K562 (cell line): ENCODE results near the gene ASIC1. TPM values are rescaled to one million over a fixed set of nuclear protein-coding genes. Genes with fewer than 3 reads are reported as not detected.

ENCODE experiments used
- BRF1 ChIP-seq: IDR thresholded peaks from 3 replicates; pipeline ENCODE4 v1.6.1; 2011; ENCODE audit warnings: borderline replicate concordance, mild to moderate bottlenecking; ENCODE audit not compliant: insufficient read length; ENCODE audit errors: extremely low read depth
- EWSR1 ChIP-seq: fragments of 450-650 bp; IDR thresholded peaks from 2 replicates; pipeline ENCODE4 v1.6.1; 2018; ENCODE audit warnings: borderline replicate concordance, mild to moderate bottlenecking, low read depth, moderate library complexity; ENCODE audit not compliant: partially characterized antibody
- HDGF ChIP-seq: fragments of 450-650 bp; IDR thresholded peaks from 2 replicates; pipeline ENCODE4 v1.6.1; 2016
- HOXB6 ChIP-seq: fragments of 250-450 bp; sonication (Bioruptor Pico); IDR thresholded peaks from 2 replicates; pipeline ENCODE4 v1.5.1; 2022; ENCODE audit warnings: mild to moderate bottlenecking, borderline replicate concordance
- KDM4B ChIP-seq, 2 experiments: fragments of 450-650 bp in 1 of 2; sonication (generic) in 1 of 2; IDR thresholded peaks; 2 replicates each; pipeline ENCODE4 v1.6.1; 2016 to 2017; ENCODE audit warnings: borderline replicate concordance in 2 of 2, antibody characterized with exemption in 1 of 2, low read depth in 1 of 2, mild to moderate bottlenecking in 1 of 2
- KLF10 ChIP-seq: fragments of 250-450 bp; sonication (Bioruptor Pico); IDR thresholded peaks from 2 replicates; pipeline ENCODE4 v1.6.1; 2021; ENCODE audit warnings: matching md5 sums
- KLF13 ChIP-seq: fragments of 450-650 bp; IDR thresholded peaks from 2 replicates; pipeline ENCODE4 v1.6.1; 2016; ENCODE audit warnings: missing genetic modification characterization, low read depth, mild to moderate bottlenecking, missing compliant biosample characterization, moderate library complexity, borderline replicate concordance
- KLF6 ChIP-seq: fragments of 250-450 bp; sonication (Bioruptor Pico); IDR thresholded peaks from 2 replicates; pipeline ENCODE4 v1.4.0; 2020; ENCODE audit warnings: mild to moderate bottlenecking, moderate library complexity, borderline replicate concordance
- NFIC ChIP-seq: fragments of 450-650 bp; IDR thresholded peaks from 2 replicates; pipeline ENCODE4 v1.6.1; 2017; ENCODE audit warnings: mild to moderate bottlenecking, inconsistent platforms
- PCBP2 ChIP-seq: fragments of 200-400 bp; formaldehyde crosslinking; IDR thresholded peaks from 2 replicates; pipeline ENCODE4 v1.6.1; 2018; ENCODE audit warnings: low read length, low read depth, mild to moderate bottlenecking, moderate library complexity; ENCODE audit not compliant: poor library complexity, severe bottlenecking
- RBFOX2 ChIP-seq: fragments of 200-400 bp; formaldehyde crosslinking; IDR thresholded peaks from 2 replicates; pipeline ENCODE4 v1.6.1; 2017; ENCODE audit warnings: low read depth, mild to moderate bottlenecking, low read length, moderate library complexity
- SAFB ChIP-seq: fragments of 200-400 bp; formaldehyde crosslinking; IDR thresholded peaks from 2 replicates; pipeline ENCODE4 v1.6.1; 2017; ENCODE audit warnings: low read depth, low read length, borderline replicate concordance
- SAP30 ChIP-seq: fragments of 200-600 bp; sonication (generic); IDR thresholded peaks from 2 replicates; pipeline ENCODE4 v1.6.1; 2012; ENCODE audit warnings: borderline replicate concordance, low read depth, mild to moderate bottlenecking, moderate library complexity, low read length, control low read depth, inconsistent platforms; ENCODE audit not compliant: insufficient read depth, poor library complexity, severe bottlenecking
- SMAD2 ChIP-seq: fragments of 150-350 bp; IDR thresholded peaks from 2 replicates; pipeline ENCODE4 v1.6.1; 2014; ENCODE audit warnings: low read depth, mild to moderate bottlenecking, low read length
- TAF9B ChIP-seq: fragments of 450-650 bp; IDR thresholded peaks from 2 replicates; pipeline ENCODE4 v1.6.1; 2018; ENCODE audit warnings: mild to moderate bottlenecking; ENCODE audit not compliant: partially characterized antibody
- THRAP3 ChIP-seq: fragments of 450-650 bp; IDR thresholded peaks from 2 replicates; pipeline ENCODE4 v1.6.1; 2016; ENCODE audit warnings: mild to moderate bottlenecking, inconsistent platforms, borderline replicate concordance
- ZBED1 ChIP-seq: IDR thresholded peaks from 2 replicates; pipeline ENCODE4 v1.6.1; 2014
- ZNF224 ChIP-seq: sonication (generic); formaldehyde crosslinking; IDR thresholded peaks from 2 replicates; pipeline ENCODE4 v1.8.0; 2022; ENCODE audit warnings: mild to moderate bottlenecking, missing genetic modification reagents
- ZNF408 ChIP-seq: fragments of 250-450 bp; sonication (Bioruptor Pico); IDR thresholded peaks from 2 replicates; pipeline ENCODE4 v1.4.0; 2020; ENCODE audit warnings: low read depth, mild to moderate bottlenecking, moderate library complexity
- polyA plus RNA-seq, 8 experiments: library from polyadenylated mRNA; depleted of rRNA in 4 of 8; stranded (reverse) in 5 of 8; unstranded in 3 of 8; fragments of >200 nt; fragmentation: Nextera tagmentation in 2 of 8; fragmentation: Illumina TruSeq in 1 of 8; extraction: Ambion mirVana in 2 of 8; extraction: Trizol in 1 of 8; gene quantifications; 2 replicates each; pipeline versions ENCODE4 v1.2.1 to v1.2.3, GENCODE V29; 2011 to 2014; ENCODE audit warnings: inconsistent platforms in 1 of 8, missing spikeins in 1 of 8
- total RNA-seq, 7 experiments: library from RNA; depleted of rRNA in 6 of 7; stranded (reverse); fragments of >200 nt in 6 of 7; fragmentation: Illumina TruSeq in 2 of 7; extraction: Trizol in 2 of 7; gene quantifications; 2 replicates each; pipeline versions ENCODE4 v1.2.1 to v1.2.3, GENCODE V29; 2011 to 2021; ENCODE audit warnings: low replicate concordance in 1 of 7
- TF ChIP-seq, protein P1 (sequence below): fragments of 250-450 bp; sonication (Bioruptor Pico); IDR thresholded peaks from 2 replicates; pipeline ENCODE4 v1.4.0; 2020; ENCODE audit warnings: mild to moderate bottlenecking, moderate library complexity
- TF ChIP-seq, protein P2 (sequence below), 2 experiments: fragments of 200-800 bp in 1 of 2; sonication (Bioruptor generic) in 1 of 2; sonication (generic) in 1 of 2; formaldehyde crosslinking in 1 of 2; IDR thresholded peaks in 1 of 2; conservative IDR thresholded peaks in 1 of 2; 2 replicates each; pipeline versions ENCODE4 v1.5.0 to v1.6.1; 2016 to 2020; ENCODE audit warnings: missing compliant biosample characterization in 1 of 2, missing genetic modification characterization in 1 of 2, missing genetic modification reagents in 1 of 2

Gene ASIC1
- total and polyA plus RNA-seq, 9 of the 15 experiments (the other 6 are each of a cell fraction or from before 2014, with no cell fraction given): 0.01 to 1.7 (median 0.45) TPM

DNA sequence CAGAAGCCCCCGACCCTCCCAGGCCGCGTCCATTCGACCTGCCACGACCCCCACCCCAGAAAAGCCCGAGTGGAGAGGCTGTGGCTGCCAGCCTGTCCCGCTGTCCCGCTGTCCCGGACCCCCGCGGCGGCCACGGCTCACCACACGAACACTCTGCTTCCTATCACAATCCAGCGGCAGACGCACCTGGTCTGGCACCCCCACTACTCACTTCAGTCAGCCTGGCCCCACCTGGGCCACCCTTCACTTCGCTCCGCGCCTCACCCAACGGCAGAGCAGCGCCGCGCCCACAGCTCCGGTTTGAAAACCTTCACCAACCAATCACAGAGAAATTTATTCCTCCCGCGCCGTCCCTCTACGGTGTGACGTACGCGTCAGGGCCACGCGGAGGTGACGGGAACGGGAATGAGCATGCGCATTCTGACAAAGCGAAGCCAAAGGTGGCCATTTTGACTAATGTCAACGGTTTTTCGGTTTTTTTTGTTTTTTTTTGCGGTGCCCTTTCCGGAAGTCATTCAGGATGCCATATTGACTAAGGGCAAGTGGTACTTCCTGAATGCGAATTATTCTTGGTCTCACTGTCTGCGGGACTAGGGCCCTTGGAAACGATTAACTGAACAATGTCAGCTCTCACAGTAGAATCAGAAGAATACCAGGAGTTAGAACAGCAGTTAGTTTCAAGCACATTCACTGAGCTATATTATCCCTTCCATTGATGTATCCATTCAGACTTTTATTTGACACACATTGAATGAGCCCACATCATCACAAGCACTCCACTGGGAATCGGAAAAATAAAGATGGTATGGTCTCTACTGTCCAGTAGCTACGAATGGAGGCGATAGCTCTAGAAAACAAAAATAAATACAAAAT, 32.0 kb upstream of the ASIC1 start, which contains the start of gene RACGAP1 (continued):
- TF ChIP-seq, protein P1, sequence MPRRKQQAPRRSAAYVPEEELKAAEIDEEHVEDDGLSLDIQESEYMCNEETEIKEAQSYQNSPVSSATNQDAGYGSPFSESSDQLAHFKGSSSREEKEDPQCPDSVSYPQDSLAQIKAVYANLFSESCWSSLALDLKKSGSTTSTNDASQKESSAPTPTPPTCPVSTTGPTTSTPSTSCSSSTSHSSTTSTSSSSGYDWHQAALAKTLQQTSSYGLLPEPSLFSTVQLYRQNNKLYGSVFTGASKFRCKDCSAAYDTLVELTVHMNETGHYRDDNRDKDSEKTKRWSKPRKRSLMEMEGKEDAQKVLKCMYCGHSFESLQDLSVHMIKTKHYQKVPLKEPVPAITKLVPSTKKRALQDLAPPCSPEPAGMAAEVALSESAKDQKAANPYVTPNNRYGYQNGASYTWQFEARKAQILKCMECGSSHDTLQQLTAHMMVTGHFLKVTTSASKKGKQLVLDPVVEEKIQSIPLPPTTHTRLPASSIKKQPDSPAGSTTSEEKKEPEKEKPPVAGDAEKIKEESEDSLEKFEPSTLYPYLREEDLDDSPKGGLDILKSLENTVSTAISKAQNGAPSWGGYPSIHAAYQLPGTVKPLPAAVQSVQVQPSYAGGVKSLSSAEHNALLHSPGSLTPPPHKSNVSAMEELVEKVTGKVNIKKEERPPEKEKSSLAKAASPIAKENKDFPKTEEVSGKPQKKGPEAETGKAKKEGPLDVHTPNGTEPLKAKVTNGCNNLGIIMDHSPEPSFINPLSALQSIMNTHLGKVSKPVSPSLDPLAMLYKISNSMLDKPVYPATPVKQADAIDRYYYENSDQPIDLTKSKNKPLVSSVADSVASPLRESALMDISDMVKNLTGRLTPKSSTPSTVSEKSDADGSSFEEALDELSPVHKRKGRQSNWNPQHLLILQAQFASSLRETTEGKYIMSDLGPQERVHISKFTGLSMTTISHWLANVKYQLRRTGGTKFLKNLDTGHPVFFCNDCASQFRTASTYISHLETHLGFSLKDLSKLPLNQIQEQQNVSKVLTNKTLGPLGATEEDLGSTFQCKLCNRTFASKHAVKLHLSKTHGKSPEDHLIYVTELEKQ (CRISPR knock-in tag): no peak
- TF ChIP-seq EWSR1: no peak
- TF ChIP-seq, protein P2, sequence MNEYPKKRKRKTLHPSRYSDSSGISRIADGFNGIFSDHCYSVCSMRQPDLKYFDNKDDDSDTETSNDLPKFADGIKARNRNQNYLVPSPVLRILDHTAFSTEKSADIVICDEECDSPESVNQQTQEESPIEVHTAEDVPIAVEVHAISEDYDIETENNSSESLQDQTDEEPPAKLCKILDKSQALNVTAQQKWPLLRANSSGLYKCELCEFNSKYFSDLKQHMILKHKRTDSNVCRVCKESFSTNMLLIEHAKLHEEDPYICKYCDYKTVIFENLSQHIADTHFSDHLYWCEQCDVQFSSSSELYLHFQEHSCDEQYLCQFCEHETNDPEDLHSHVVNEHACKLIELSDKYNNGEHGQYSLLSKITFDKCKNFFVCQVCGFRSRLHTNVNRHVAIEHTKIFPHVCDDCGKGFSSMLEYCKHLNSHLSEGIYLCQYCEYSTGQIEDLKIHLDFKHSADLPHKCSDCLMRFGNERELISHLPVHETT (CRISPR knock-in tag; conservative IDR thresholded peaks at IDR 0.05 in 1 of 2, IDR thresholded peaks at IDR 0.05 in 1 of 2): peak in 1 of 2 experiments; percentile 71; a peak in 2 of 4 replicates
- TF ChIP-seq HDGF: peak; percentile 53; the same call in 1 of the 2 replicates
- no peak for TF ChIP-seq HOXB6 (CRISPR knock-in tag)
- peak; percentile 88 for TF ChIP-seq SAP30
- no peak for TF ChIP-seq SMAD2
- TF ChIP-seq THRAP3: no peak
- TF ChIP-seq KDM4B (IDR thresholded peaks at IDR 0.05; ENCODE audit: borderline replicate concordance in 2 of 2, low read depth in 1 of 2): no peak
- peak; percentile 9; the same call in 1 of the 2 replicates for TF ChIP-seq KLF6
- TF ChIP-seq SAFB: no peak
- TF ChIP-seq TAF9B: no peak
- peak; percentile 54; the same call in 1 of the 2 replicates for TF ChIP-seq KLF13 (tag)
- no peak for TF ChIP-seq BRF1
- 0 out of 2 replicates have a peak, but pooled peaks have one; percentile 22 for TF ChIP-seq NFIC
- TF ChIP-seq ZNF408 (CRISPR knock-in tag): no peak
- peak; percentile 96 for TF ChIP-seq RBFOX2
- TF ChIP-seq KLF10 (CRISPR knock-in tag): no peak
- no peak for TF ChIP-seq ZNF224 (CRISPR knock-in tag)
- TF ChIP-seq PCBP2: no peak
- no peak for TF ChIP-seq ZBED1
